Neural crest cell (in vitro differentiated cells): ENCODE results near the gene MEGF11. TPM values are rescaled to one million over a fixed set of nuclear protein-coding genes. Genes with fewer than 3 reads are reported as not detected.
A peak's percentile ranks its signal among the peaks of the same experiment; 100 is the strongest.

Experiments used
- DNase-seq: peaks from one replicate; pipeline ENCODE4 v3.0.0; 2021; ENCODE audit warnings: low read depth, mixed read lengths, low spot score
- H3K27ac Mint-ChIP-seq: one replicate; pipeline ENCODE4 v1.8.0; 2021; ENCODE audit warnings: mild to moderate bottlenecking, mixed read lengths; ENCODE audit not compliant: unreplicated experiment
- H3K27me3 Mint-ChIP-seq: 2 replicates; pipeline ENCODE4 v1.8.0; 2021; ENCODE audit warnings: low read depth, mild to moderate bottlenecking, mixed read lengths
- H3K36me3 Mint-ChIP-seq: 2 replicates; pipeline ENCODE4 v1.8.0; 2021; ENCODE audit warnings: low read depth, mild to moderate bottlenecking, mixed read lengths
- H3K4me1 Mint-ChIP-seq: 2 replicates; pipeline ENCODE4 v1.8.0; 2021; ENCODE audit warnings: mixed read lengths
- H3K4me3 Mint-ChIP-seq: one replicate; pipeline ENCODE4 v1.8.0; 2021; ENCODE audit warnings: mild to moderate bottlenecking, mixed read lengths
- H3K9me3 Mint-ChIP-seq: 2 replicates; pipeline ENCODE4 v1.8.0; 2021; ENCODE audit warnings: mixed read lengths
- CTCF ChIP-seq: fragments of 200-600 bp; sonication (generic); conservative IDR thresholded peaks from 2 replicates; pipeline ENCODE4 v1.5.0; 2021; ENCODE audit warnings: antibody characterized with exemption, mild to moderate bottlenecking
- total RNA-seq: library from RNA; stranded (reverse); gene quantifications from 2 replicates; pipeline ENCODE4 v1.2.1, GENCODE V29; 2021

MEGF11 gene
- total RNA-seq, 1 donor from 2014 or later: 0.49 TPM

GRCh38 chr15:66162286-66162685 is 91.3 kb downstream of the MEGF11 start:
- Mint-ChIP-seq H3K27me3 (peaks cover 2% of the 10 kb centered on the region), H3K4me1 (peaks cover 6% of the 10 kb centered on the region), H3K27ac (no peak overlapping the region), H3K36me3 (no peaks in the 10 kb centered on the region), H3K4me3 (no peak overlapping the region), H3K9me3 (no peaks in the 10 kb centered on the region)
- no peak for DNase-seq
- TF ChIP-seq CTCF: no peak

GRCh38 chr15:66161575-66162118 is 91.9 kb downstream of the MEGF11 start:
- Mint-ChIP-seq H3K27me3 (peaks cover 2% of the 10 kb centered on the region), H3K9me3 (no peaks in the 10 kb centered on the region), H3K4me3 (no peak overlapping the region), H3K27ac (no peak overlapping the region), H3K36me3 (no peaks in the 10 kb centered on the region), H3K4me1 (peaks cover 9% of the 10 kb centered on the region)
- TF ChIP-seq CTCF: no peak
- no peak for DNase-seq

- Mint-ChIP-seq H3K27me3 (peaks cover 2% of the 10 kb centered on the region), H3K4me3 (no peak overlapping the region), H3K27ac (no peak overlapping the region), H3K4me1 (peaks cover 9% of the 10 kb centered on the region), H3K36me3 (no peaks in the 10 kb centered on the region), H3K9me3 (no peaks in the 10 kb centered on the region)
- no peak for TF ChIP-seq CTCF
- DNase-seq: no peak
Observed at GRCh38 chr15:66161108-66161507, 92.4 kb downstream of the MEGF11 start.

- Mint-ChIP-seq H3K27ac (no peak overlapping the region), H3K27me3 (peaks cover 6% of the 10 kb centered on the region), H3K36me3 (no peaks in the 10 kb centered on the region), H3K4me1 (peaks cover 9% of the 10 kb centered on the region), H3K9me3 (no peaks in the 10 kb centered on the region), H3K4me3 (no peak overlapping the region)
- DNase-seq: no peak
- no peak for TF ChIP-seq CTCF
Observed at GRCh38 chr15:66157507-66157906, 96.0 kb downstream of the MEGF11 start.

GRCh38 chr15:66156310-66156975 is 97.1 kb downstream of the MEGF11 start:
- peak overlapping the region; percentile 46 for H3K27ac Mint-ChIP-seq
- TF ChIP-seq CTCF: no peak
- no peak for DNase-seq
- peaks cover 8% of the 10 kb centered on the region for H3K27me3 Mint-ChIP-seq
- no peaks in the 10 kb centered on the region for H3K9me3 Mint-ChIP-seq
- no peaks in the 10 kb centered on the region for H3K36me3 Mint-ChIP-seq
- no peak overlapping the region for H3K4me3 Mint-ChIP-seq
- H3K4me1 Mint-ChIP-seq: peaks cover 9% of the 10 kb centered on the region
